ENCODE measurements around the gene FOXN3.

- TF ChIP-seq RFX5 (IDR thresholded peaks at IDR 0.05) (no peak), CTCF (IDR thresholded peaks at IDR 0.05) (no peak), RNF2 (IDR thresholded peaks at IDR 0.05; ENCODE audit: borderline replicate concordance, low read depth) (no peak), RAD21 (conservative IDR thresholded peaks at IDR 0.05 in 1 of 2, IDR thresholded peaks at IDR 0.05 in 1 of 2) (no peak), CHD2 (IDR thresholded peaks at IDR 0.05; ENCODE audit: low read length, partially characterized antibody) (no peak), PHF8 (IDR thresholded peaks at IDR 0.05; ENCODE audit: borderline replicate concordance, low read depth) (no peak), POLR2AphosphoS2 (conservative IDR thresholded peaks at IDR 0.05; ENCODE audit: low read length) (no peak), POLR2A (IDR thresholded peaks at IDR 0.05; ENCODE audit: low read length) (no peak), CBX8 (IDR thresholded peaks at IDR 0.05) (no peak), EHF (CRISPR knock-in tag; IDR thresholded peaks at IDR 0.05) (no peak), JUNB (IDR thresholded peaks at IDR 0.05) (no peak), KDM1A (IDR thresholded peaks at IDR 0.05; ENCODE audit: low read depth) (no peak), SREBF2 (IDR thresholded peaks at IDR 0.05) (no peak)
These were observed 282.4 kb downstream of the FOXN3 start for GRCh38 chr14:89134640-89135039.
